G401 (cell line): ENCODE measurements around the gene OR5A1. TPM values are rescaled to one million over a fixed set of nuclear protein-coding genes. Genes with fewer than 3 reads are reported as not detected.

Source experiments
- DNase-seq: peaks from one replicate; pipeline ENCODE4 v3.0.0-alpha.2; 2015; ENCODE audit warnings: low spot score
- in situ Hi-C: cut with HindIII; loops from 2 replicates; pipeline ENCODE4 v1.10.0; 2016; ENCODE audit warnings: low sequenced_read_pairs, mixed read lengths
- total RNA-seq: library from RNA; depleted of rRNA; stranded (reverse); fragments of >200 nt; shearing (Covaris generic); gene quantifications from 2 replicates; pipeline ENCODE4 v1.2.3, GENCODE V29; 2014; rRNA removed

OR5A1 gene
- total RNA-seq, 1 experiment from 2014 or later, result not detected

DNA sequence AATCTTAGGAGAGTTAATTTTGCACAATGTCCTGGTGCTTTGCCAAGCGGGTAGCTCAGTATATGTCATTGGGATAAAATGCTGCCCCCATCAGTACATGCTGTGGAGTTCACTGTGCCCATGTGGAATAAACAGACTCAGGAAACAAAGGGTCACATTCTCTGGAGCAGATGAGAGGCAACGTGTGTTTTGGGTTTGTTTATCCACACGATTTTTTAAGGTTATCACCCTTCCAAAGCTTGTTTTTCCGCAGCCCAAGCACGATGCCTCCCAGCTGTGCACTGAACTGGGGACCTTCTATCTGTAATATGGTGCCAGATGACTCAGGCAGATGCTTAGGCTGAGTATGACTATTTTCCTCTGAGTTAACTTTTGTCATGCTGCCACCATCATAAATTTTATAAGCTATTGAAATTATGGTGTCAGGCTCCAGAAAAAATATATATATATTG, 26.9 kb downstream of the OR5A1 start:
- DNase-seq, result no peak
- in situ Hi-C loops, result no loop called here

DNA sequence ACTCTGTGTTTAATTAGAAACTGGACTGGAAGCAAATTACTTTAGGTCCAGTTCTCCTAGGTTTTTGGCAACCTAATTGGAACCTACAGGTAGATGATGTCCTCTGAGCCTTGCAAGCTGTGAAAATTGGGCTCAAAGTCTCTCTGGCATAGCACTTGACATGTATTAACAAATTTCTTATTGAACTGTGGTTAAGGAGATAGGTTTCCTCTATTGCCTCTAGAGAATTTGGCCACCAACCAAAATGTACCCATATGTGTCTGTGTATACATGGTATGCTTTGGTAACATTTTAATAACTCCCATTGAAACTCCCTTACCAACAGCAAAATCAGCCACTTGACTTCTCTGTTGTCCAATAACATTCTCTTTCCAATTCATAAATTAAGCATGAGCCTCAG, 36.7 kb downstream of the OR5A1 start, which contains the start of gene OR4D10:
Gene OR4D10, plus strand, starts transcription at position 301 of the 400 bp plus-strand sequence. CDS start 4,115 bp downstream, outside the sequence.
- in situ Hi-C loops, result no loop called here
- no peak for DNase-seq

DNA sequence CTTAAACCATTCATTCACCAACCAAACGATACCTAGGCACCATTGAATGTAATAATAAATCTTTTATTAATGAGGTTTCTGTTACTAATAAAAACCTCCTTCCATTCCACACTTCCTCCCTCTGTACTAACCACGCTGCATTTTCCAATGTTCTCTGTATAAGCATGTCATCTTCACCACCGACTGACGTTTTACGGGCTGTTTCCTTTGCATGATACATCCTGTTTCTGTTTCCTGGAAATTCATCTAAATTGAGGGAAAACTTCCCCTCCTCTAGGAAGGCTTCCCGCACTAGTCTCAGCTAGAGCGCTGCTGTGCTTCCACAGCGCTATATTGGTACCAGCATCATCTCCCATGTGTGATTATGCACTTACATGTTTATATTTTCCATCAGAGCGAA, 38.9 kb downstream of the OR5A1 start:
- DNase-seq, result no peak
- in situ Hi-C loops, result no loop called here

DNA sequence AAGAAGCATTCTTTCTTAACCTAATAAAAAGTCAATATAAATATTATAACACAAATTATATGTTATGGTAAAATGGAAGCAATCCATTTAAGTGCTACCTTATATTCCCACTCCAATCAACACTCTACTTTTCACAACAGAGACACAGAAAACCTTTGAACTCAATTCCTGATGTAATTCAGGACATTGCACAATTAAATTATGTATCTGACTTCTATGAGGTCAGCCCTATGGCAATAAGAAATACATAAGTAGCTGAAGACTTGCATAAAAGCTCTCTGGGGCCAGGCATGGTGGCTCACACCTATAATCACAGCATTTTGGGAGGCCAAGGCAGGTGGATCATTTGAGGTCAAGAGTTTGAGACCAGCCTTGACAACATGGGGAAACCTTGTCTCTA, 43.6 kb downstream of the OR5A1 start:
- in situ Hi-C loops, result no loop called here

DNA sequence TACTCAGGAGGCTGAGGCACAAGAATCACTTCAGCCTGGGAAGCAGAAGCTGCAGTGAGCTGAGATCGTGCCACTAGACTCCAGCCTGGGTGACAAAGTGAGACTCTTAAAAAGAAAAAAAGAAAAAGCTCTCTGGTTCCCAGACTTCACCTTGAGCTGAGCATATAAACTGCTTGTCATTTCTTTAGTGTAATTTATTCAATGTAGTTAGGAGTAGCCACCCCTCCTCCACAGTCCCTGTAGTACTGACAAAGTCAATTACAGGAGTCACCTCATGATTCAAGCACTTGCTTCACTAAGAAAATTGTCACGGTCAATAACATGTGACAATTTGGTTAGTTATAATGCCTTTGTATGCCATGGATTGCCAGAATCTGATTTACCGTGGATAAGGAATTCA, 44.1 kb downstream of the OR5A1 start:
- in situ Hi-C loops, result no loop called here
- DNase-seq, result no peak

More for the DNA sequence above, 43.6 kb downstream of the OR5A1 start:
- no peak for DNase-seq

Other genes starting within 250 kb of the OR5A1 start
- not detected in 2 replicates for gene MPEG1, start 223.5 kb upstream of the OR5A1 start, total RNA-seq
- gene OR5AN1, start 77.6 kb upstream of the OR5A1 start, total RNA-seq, result not detected in 2 replicates
- not detected in 2 replicates for gene OR5A2, start 10.1 kb upstream of the OR5A1 start, total RNA-seq
- gene OR4D6, start 20.5 kb downstream of the OR5A1 start, total RNA-seq, result not detected in 2 replicates
- gene OR4D10, start 36.8 kb downstream of the OR5A1 start, total RNA-seq, result not detected in 2 replicates
- not detected in 2 replicates for gene OR4D11, start 67.1 kb downstream of the OR5A1 start, total RNA-seq
- gene OR4D9, start 75.1 kb downstream of the OR5A1 start, total RNA-seq, result not detected in 2 replicates
- gene OSBP, start 179.3 kb downstream of the OR5A1 start, total RNA-seq, result 66.3 and 74.1 TPM in 2 replicates
- 11.7 and 23.1 TPM in 2 replicates for gene PATL1, start 232.6 kb downstream of the OR5A1 start, total RNA-seq